Fibroblast of skin of left biceps (primary cell): ENCODE results near the gene FCHSD1.

ENCODE experiments used
- DNase-seq, 2 experiments: peaks; one replicate each; pipeline ENCODE4 v3.0.0-alpha.2; 2013; ENCODE audit warnings: low read depth in 2 of 2

Gene FCHSD1

DNA sequence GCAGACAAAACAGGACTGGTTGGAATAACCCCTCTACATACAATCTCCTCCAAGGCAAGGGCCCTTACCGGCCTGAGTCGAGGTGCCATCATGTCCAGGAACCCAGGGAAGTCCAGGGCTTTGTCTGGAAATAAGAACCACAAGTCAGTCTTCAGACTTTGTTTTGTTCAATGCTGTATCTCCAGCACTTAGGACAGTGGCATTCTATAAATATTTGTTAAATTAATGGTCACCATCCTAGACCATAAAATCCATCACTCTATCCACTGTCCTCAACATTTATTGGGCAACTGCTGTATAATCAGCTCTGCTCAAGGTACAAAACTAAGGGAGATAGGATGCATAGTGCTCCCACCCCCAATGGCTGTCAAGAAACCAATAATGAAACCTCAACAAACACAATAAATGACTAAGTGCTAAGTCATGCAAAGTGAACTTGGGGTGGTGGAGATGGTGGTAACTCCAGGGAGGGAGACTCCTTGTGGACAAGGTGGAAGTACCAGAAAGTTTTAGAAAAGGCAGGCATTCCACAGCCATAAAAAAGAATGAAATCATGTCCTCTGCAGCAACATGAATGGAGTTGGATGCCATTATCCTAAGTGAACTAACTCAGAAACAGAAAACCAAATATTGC is 9.5 kb downstream of the FCHSD1 start:
- no peak for DNase-seq

- DNase-seq, result no peak
Measured at GRCh38 chr5:141640698-141641097, 10.5 kb downstream of the FCHSD1 start.

- no peak for DNase-seq
Measured at GRCh38 chr5:141640051-141640415, 11.2 kb downstream of the FCHSD1 start.

DNA sequence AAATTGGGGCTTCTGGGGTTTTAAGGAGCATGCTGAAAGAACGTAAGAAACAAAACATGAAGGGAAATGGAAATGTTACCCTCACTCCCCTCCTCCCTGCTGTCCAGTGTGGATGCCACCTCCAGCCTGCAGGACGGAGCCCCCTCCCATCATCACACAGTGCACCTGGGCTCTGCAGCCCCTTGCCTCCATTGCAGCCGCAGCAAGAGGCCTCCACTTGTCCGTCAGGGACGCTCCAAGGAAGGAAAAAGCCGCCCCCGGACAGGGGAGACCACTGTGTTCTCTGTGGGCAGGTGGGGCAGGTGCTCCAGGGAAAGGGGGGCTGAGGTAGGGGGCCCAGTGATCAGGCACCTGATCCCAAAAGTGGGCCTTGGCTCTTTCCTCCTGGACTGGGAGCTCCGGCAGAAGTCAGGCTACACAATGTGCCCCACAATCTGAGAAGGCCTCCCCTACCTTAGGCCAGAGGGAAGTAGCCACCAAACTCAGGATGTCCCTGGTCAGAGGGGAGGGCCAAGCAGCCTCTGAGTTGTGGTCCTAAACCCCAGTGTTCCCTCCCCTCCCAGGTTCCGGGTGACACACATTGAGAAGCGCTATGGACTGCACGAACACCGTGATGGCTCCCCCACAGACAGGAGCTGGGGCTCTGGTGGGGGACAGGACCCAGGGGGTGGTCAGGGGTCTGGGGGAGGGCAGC is 11.7 kb downstream of the FCHSD1 start:
- DNase-seq, result no peak

- no peak for DNase-seq
Measured at GRCh38 chr5:141638771-141639170, 12.4 kb downstream of the FCHSD1 start.

GRCh38 chr5:141637767-141638419 is 13.3 kb downstream of the FCHSD1 start:
- DNase-seq, result no peak

- DNase-seq, result no peak
Measured at GRCh38 chr5:141637123-141637766, 14.0 kb downstream of the FCHSD1 start.

GRCh38 chr5:141636413-141637122 is 14.7 kb downstream of the FCHSD1 start, which contains the start of the genes HDAC3 and RELL2:
HDAC3 (minus strand) TSS chr5:141636849; CDS start chr5:141636790, 59 bp downstream.
RELL2 (plus strand) TSS chr5:141636997; CDS start chr5:141638226, 1,229 bp downstream.
- peak; percentile 54 to 58 for DNase-seq

DNA sequence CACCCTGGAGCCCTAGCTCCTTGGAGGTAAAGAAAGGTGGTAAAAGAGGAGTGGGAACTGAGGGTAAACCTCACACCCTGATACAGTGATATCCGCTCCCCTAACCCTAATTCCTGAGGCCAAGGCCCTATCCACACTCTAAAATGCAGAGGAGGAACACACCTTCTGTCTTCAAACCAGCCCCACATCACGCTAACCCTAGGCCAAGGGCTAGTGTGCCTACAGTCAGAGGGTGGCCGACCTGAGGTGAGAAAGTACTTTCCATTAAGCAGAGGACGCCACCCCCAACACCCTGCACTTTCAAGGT is 15.2 kb downstream of the FCHSD1 start:
- no peak for DNase-seq

DNA sequence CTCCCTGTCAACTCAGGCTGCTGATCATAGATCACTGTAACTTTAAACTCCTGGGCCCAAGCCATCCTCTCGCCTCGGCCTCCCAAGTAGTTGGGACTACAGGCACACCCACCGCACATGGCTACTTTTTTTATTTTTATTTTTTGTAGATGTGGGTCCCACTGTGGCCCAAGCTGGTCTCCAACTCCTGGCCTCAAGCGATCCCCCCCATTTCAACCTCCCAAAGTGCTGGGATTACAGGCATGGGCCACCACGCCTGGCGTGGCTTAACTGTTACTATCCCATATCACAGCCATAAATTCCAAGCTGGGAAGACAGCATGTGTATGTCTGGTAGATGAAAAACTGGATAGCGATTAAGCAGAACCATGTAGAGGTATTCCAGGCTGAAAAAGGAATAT is 15.6 kb downstream of the FCHSD1 start:
- DNase-seq, result no peak

GRCh38 chr5:141634720-141635119 is 16.5 kb downstream of the FCHSD1 start:
- no peak for DNase-seq

- no peak for DNase-seq
Measured at GRCh38 chr5:141633871-141634561, 17.2 kb downstream of the FCHSD1 start.

- DNase-seq, result no peak
Measured at GRCh38 chr5:141632650-141633049, 18.6 kb downstream of the FCHSD1 start.

GRCh38 chr5:141630570-141631140 is 20.6 kb downstream of the FCHSD1 start:
- DNase-seq, result no peak

- DNase-seq, result no peak
Measured at GRCh38 chr5:141628175-141628788, 22.9 kb downstream of the FCHSD1 start.

DNA sequence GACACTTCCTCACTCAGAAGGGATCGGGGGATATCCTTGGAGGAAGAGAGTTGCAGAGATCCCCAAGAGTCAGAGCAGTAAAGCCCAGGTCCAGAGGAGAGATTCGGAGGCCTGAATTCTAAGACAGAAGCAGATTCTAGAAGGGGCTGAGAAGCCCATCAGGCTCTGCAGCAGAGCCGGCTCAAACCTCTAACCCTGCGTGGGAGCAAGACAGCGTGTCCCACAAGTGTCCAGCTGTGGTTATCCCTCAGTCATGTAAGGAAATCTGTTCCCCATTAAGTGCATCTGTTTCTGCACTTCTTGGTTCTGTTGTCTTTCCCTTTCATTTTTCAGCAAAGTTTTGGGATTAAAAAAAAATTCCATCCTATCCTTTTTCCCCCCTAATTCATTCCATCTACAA is 27.6 kb downstream of the FCHSD1 start:
- DNase-seq, result no peak

DNA sequence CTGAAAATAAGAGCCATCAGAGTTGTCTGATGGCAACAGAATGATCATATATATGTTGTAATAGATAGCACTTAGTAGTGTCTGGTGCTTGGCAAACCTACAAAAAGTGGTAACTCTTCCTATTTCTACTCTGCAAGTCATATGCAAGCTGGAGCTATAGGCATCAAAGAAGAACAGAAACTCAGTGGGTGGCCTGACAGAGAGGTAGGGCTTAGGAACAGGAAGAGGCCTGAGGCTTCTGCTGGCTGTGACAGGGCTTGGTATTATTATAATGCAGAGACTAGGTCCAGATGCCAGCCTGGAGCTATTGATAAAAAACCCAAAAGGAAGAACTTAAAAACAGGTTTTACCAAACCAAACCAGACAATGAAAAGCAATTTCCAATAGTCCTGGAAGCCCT is 28.0 kb downstream of the FCHSD1 start:
- no peak for DNase-seq

GRCh38 chr5:141618804-141619554 is 32.2 kb downstream of the FCHSD1 start, which contains the start of gene DIAPH1:
DIAPH1 (minus strand) TSS chr5:141619000; CDS start chr5:141618914, 86 bp downstream.
- DNase-seq, result peak; percentile 88

DNA sequence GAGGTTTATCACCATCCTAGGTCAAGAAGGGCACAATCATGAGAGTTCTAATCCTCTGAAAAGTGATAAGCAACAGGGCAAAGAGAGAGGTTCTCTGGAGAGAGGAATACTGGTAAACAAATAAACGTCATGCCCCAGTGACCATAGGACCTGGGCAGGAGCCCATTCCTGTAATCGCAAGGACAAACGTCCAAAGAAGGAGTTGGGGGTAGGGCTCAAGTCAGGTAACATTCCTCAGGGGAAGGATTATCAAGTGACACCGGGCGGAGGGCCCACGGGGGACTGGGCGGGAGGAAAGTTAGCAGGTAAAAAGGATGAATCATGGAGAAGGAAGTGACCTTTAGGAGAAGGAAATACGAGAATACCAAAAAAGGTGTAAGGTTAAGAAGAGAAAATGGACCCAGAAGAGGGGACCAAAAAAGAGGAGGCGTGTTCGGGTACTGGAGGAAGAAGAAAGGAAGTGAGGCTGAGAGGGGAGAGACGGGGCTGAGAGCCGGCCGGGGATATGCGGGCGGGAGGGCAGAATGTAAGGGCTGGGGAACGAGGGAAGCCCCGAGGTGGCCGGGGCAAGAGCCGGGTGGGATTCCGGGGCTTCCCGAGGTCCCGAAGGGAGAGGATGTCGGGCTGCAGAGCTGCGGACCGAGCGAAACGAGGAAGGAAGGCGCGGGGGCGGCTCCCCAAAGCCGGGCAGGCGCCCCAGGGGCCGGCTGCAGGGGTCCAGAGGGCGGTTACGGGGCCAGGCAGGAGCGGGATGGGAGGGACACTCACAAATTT is 33.0 kb downstream of the FCHSD1 start:
- DNase-seq, result no peak
